ENCODE results near the gene OR10H1.
"Not testable (repeated sequence)": the region's sequence is repeated elsewhere in the genome, so short reads cannot be mapped to it uniquely, and the experiment has no call there.

The OR10H1 gene, protein sequence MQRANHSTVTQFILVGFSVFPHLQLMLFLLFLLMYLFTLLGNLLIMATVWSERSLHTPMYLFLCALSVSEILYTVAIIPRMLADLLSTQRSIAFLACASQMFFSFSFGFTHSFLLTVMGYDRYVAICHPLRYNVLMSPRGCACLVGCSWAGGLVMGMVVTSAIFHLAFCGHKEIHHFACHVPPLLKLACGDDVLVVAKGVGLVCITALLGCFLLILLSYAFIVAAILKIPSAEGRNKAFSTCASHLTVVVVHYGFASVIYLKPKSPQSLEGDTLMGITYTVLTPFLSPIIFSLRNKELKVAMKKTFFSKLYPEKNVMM

DNA sequence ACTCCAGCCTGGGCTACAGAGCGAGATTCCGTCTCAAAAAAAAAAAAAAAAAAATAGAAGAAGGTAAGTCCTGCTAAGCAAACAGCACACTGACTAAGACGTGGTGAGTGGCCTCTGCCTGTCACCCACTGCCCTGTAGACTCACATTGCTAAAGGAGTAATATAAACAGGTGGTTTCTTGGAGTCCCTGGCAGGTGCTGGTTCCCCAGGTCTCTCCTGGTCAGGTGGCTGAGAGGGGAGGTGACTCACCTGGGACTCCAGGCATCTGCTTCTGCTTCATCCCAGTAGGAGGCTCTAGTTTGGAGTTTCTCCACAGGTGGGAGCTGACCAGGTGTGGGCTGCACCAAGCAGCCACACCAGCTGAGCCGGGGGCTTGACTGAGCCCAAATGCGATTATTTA lies at the start of gene OR10H1:
TSS of gene OR10H1 (minus strand) at position 359 of the 400 bp plus-strand sequence. CDS start 7,627 bp downstream, outside the sequence.
- no peak for DNase-seq (ENCODE audit: low read depth in 1 of 2, low spot score in 1 of 2)

DNA sequence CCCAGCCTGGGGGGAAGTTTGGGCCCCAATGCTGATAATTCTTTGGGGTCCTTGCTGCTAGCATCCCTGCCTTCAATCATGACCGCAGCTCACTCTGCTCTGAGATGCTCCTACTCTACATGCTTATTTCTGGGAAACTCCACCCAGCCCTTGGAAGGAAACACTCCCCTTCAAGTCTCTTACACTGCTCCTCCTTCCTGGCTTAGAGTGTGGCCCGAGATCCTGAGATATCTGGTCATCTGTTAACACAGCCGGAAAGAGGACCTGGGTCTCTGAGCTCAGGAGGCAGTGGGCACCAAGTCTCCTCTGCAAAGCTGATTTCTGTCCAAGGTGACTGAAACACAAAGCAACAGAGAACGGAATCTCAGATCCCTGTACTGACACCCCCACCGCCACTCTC lies 49.4 kb upstream of the OR10H1 start:
- DNase-seq (ENCODE audit: low read depth in 1 of 2, low spot score in 1 of 2), result no peak

DNA sequence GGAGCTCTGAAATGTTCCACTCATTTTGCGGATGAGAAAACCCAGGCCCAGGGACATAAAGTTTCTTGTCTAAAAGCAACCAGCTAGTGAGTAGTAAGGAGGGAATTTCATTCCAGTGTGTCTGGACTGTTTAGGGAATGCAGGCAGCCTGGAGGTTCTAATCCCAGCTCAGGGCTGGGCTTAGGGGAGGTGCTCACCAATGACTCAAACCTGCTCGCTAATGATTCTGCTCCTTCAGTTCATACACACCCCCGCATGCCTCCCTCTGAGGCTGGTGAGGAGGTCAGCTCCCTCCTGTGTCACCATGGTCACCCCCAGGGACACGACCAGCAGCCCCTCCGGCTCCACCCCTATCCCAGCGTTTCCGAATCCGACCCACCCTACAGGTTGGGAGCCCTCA lies 47.8 kb upstream of the OR10H1 start:
- DNase-seq (ENCODE audit: low read depth in 1 of 2, low spot score in 1 of 2), result no peak

DNA sequence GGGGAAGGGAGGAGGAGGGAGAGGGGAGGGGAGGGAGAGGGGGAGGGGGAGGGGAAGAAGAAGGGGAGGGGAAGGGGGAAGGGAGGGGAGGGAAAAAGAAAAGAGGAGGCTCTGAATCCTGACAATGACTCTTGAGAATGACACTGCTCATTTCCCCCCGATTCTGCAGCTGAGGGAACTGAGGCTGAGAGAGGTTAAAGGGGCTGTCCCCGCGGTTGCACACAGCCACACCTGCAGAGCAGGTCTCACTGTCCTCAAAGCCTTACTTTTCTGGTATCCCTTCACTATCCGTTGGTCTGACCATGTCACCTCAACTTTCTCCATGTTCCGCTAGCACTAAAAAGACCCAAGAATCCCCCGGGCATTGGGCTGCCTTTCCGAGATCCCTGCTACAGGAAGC lies 47.0 kb upstream of the OR10H1 start:
- no peak for DNase-seq (ENCODE audit: low read depth in 1 of 2, low spot score in 1 of 2)

DNA sequence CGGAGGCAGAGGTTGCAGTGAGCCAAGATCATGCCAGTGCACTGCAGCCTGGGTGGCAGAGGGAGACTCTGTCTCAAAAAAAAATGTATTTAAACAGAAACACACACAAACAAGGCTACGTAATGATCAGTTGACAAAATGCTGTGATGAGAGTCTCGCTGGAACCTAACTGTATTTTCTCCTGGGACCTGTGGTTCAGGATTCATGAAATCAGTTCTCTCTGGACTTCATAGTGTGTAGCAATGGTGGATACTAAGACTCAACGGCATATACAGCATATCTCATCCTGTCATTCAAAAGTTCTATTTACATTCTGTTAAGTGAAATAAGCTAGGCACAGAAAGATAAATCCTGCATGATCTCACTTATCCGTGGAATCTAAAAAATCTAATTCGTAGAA lies 45.1 kb upstream of the OR10H1 start:
- no peak for DNase-seq (ENCODE audit: low read depth in 1 of 2, low spot score in 1 of 2)

DNA sequence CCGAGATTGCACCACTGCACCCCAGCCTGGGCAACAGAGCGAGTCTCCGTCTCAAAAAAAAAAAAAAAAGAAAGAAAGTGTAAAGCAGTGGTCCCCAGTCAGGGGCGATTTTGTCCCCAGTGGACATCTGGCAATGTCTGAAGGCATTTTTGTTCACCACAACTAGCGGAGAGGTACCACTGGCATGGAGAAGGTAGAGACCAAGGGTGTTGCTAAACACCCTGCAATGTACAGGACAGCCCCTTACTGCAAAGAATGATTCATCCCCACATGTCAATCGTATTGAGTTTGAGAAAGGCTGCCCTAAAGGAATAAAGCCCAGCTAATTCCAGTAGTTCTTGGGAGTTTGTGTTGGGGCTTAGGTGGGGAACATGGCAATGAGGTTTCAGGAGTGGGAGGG lies 43.7 kb upstream of the OR10H1 start:
- no peak for DNase-seq (ENCODE audit: low read depth in 1 of 2, low spot score in 1 of 2)

DNA sequence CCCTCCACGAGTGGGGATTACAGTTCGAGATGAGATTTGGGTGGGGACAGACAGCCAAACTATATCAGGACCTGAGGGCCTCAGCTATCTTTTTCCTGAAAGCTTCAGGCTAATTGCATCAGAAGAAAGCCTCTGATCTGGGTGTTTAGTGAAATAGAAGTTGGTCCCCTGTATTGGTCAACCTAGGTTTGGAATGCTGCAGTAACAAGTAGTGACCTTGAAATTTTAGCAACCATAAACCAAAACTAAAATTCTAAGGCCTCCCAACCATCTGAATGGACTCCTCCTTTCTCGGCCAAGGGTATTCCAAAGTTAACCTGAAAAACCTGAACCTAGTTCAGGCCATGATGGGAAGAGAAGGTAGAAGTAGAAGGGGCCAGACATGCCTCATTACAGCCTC lies 34.9 kb upstream of the OR10H1 start:
- DNase-seq (ENCODE audit: low read depth in 1 of 2, low spot score in 1 of 2), result no peak

DNA sequence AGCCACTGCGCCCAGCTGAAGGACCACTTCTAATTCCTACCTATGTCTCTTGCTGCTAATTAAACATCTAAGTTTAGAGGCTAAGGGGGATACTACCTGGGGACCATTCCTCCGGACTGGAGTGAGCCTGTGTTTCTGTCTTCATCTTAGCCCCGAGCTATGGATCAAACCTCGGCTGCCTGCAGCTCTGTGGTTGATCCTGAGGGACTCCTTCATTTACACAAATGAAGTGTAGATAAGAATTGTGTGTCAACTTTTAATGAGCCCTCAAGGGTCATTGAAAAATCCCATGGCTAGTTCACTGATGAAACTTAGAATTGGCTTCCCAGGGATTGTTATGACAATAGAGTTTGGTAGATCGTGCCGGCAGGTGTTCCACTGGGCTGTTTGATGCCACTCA lies 31.5 kb upstream of the OR10H1 start:
- DNase-seq (ENCODE audit: low read depth in 1 of 2, low spot score in 1 of 2), result no peak

DNA sequence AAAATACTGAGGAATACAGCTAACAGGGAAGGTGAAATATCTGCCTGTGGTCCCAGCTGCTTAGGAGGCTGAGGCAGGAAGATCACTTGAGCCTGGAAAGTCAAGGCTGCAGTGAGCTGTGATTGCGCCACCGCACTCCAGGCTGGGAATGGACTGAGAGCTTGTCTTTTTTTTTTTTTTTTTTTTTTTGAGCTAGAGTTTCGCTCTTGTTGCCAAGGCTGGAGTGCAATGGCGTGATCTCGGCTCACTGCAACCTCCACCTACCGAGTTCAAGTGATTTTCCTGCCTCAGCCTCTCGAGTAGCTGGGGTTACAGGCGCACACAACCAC lies 28.4 kb upstream of the OR10H1 start:
- not testable (repeated sequence) for DNase-seq (ENCODE audit: low read depth in 1 of 2, low spot score in 1 of 2)

DNA sequence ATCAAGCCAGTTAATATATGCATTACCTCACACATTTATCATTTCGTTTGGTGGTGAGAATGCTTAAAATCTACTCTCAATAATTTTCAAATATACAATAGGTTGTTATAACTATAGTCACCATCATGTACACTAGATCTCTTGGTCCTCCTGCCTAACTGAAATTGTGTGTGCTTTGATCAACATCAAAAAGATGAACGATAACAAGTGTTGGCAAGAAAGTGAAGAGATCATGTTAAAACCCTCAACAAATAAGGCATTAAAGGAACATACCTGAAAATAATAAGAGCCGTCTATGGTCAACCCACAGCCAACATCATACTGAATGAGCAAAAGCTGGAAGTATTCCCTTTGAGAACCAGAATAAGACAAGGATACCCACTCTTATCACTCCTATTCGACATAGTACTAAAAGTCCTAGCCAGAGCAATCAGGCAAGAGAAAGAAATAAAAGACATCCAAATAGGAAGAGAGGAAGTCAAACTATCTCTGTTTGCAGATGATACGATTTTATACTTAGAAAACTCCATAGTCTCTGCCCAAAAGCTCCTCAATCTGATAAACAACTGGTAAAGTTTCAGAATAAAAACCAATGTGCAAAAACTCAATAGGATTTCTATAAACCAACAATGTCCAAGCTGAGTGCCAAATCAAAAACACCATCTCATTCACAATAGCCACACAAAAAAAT lies 27.9 kb upstream of the OR10H1 start:
- DNase-seq (ENCODE audit: low read depth in 1 of 2, low spot score in 1 of 2), result no peak

DNA sequence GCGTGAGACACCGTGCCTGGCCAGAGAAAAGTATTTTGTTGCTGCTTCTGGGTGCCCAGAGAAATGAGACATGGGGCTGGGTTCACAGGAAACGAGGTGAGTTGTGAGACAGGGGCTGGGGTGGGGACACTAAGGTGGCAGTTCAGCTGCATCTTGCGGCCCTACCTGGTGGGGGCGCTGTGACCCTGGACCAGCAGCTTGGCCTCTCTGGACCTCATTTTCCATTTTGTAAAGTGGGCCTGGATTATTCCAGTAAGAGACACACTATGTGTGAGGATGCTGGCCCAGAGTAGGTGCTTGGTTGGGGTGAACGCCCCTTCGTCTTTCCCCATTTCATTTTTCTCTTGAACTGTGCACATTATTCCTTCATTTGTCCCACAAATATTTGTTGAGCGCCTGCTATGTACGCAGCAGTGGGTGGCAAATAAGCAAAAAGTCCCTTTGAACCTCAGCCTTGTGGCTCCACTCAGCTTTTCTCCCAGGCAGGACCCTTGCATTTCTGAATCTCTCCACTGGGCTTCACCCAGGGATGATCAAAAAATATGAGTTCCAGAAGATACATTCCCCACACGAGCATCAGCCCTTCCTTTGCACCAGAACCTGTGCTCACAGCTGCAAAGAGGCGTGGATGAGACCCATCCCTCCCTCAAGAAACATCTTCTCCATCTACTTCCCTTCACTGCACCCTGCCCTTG lies 26.6 kb upstream of the OR10H1 start:
- no peak for DNase-seq (ENCODE audit: low read depth in 1 of 2, low spot score in 1 of 2)

DNA sequence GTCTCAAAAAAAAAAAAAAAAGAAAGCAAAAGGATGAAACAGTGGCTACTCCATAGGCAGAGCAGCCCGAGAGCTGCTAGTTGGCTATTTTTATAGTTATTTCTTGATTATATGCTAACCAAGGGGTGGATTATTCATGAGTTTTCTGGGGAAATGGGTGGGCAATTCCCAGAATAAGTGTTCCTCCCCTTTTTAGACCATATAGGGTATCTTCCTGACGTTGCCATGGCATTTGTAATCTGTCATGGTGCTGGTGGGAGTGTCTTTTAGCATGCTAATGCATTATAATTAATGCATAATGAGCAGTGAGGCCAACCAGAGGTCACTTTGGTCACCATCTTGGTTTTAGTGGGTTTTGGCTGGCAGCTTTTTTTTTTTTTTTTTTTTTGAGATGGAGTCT lies 25.4 kb upstream of the OR10H1 start:
- no peak for DNase-seq (ENCODE audit: low read depth in 1 of 2, low spot score in 1 of 2)

DNA sequence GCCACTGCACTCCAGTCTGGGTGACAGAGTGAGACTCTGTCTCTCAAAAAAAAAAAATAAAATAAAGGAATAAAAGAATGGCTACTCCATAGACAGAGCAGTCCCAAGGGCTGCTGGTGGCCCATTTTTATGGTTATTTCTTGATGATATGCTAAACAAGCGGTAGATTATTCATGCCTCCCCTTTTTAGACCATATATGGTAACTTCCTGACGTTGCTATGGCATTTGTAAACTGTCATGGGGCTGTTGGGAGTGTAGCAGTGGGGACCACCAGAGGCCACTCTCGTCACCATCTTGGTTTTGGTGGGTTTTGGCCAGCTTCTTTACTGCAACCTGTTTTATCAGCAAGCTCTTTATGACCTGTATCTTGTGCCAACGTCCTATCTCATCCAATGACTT lies 24.4 kb upstream of the OR10H1 start:
- not testable (repeated sequence) for DNase-seq (ENCODE audit: low read depth in 1 of 2, low spot score in 1 of 2)

DNA sequence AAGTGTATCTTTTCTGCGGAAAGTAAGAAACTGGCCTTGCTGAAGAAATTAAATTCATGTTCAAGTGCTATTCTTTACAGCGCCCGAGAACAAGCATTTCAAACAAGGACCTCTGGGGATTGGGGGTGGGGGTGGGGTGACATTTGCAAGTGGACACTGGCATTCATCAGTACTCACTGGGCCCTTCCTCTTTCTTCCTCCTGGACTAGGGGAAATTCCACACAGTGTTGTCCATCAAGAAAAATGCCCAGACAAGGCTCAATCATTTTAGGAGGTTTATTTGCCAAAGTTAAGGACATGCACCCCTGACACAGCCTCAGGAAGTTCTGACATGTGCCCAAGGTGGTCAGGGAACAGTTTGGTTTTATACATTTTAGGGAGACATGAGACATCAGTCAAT lies 22.9 kb upstream of the OR10H1 start:
- no peak for DNase-seq (ENCODE audit: low read depth in 1 of 2, low spot score in 1 of 2)

DNA sequence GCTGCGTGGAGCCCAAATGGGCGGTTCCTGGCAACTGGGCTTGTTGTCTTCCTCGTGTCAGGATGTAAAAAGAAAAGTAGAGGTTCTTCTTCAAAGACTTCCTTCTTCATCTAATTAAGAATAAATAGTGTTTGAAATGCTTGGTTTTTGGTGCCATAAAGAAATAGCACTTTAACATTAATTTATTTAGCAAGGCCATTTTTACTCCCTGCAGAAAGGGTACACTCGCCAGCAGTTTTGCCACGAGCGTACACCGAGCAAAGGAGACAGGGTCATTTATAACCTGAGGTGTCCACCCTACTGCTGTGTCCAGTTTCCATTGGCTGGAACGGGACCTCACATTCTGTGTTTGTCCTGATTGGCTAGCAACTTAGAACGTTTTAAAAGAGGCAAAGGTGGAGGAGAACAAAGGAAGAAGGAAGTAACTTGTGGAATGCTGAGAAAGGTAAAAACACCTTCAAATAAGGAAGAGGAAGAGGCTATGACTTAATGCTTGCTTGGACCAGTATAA lies 21.8 kb upstream of the OR10H1 start:
- no peak for DNase-seq (ENCODE audit: low read depth in 1 of 2, low spot score in 1 of 2)

DNA sequence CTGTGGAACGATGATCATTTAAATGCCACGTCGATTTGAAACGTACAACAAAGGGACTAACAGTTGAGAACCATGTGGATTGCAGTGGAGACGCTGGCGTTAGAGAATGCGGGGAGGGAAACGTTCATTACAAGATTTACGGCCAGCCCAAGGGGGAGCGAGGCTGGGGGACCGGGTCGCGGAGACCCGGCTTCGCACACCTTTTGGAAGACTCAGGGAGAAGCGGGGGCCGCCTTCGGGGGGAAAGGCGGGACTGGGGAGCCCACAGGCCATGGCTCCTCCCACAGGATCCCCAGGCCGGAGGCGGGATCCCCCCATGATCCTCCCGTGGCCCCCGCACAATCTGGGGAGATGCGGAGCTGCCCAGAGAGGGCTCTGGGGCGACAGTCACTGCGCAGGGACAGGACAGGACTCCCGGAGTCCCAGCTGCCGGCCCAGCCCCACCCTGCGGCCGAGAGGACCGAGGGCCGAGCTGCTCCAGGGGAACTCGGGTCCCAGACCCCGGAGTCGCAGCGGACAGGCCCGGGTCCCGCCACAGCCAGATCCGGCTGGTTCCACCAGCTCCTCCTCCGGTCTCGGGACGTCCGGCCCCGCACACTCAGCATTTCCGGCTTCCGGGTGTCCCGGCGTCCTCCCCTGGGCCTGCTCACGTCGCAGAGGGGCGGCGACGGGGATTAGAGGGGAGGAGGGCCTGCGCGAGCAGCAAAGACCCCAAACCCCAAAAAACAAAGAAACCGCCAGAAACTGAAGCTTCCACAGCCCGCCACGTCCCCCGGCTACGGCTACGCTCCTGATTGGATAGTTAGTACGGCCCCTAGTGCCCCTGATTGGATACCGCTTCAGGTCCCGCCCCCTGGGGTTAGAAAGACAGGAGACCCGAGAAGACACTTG lies 21.1 kb upstream of the OR10H1 start:
- DNase-seq (ENCODE audit: low read depth in 1 of 2, low spot score in 1 of 2), result peak; percentile 86 to 89

DNA sequence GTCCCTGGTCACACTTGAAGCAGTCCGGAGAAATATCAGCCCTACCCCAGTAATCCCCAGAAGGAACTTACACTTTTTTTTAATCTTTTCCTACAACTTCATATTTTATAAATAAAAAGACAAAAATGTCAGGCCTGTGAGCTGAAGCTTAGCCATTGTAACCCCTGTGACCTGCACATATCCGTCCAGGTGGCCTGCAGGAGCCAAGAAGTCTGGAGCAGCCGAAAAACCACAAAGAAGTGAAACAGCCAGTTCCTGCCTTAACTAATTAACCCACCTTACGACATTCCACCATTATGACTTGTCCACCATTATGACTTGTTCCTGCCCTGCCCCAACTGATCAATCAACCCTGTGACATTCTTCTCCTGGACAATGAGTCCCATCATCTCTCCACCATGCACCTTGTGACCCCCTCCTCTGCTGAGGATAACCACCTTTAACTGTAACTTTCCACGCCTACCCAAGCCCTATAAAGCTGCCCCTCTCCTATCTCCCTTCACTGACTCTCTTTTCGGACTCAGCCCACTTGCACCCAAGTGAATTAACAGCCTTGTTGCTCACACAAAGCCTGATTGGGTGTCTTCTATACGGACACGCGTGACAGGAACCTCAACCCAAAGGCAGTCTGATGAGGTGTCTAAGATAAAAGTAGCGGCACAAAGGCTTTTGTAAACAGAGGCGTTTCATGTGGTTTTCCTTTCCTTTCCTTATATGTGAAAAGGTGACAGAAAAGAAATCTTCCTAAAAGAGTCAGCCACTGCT lies 20.3 kb upstream of the OR10H1 start:
- DNase-seq (ENCODE audit: low read depth in 1 of 2, low spot score in 1 of 2), result peak; percentile 16 to 31

DNA sequence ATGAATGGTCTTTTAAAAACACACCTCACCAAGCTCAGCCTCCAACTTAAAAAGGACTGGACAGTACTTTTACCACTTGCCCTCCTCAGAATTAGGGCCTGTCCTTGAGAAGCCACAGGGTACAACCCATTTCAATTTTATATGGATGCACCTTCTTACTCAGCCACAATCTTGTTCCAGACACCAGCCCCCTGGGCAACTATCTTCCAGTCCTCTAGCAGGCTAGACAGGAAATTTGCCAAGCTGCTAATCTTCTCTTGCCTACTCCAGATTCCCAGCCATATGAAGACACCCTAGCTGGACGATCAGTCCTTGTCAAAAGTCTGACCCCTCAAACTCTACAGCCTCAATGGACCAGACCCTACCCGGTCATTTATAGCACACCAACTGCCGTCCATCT lies 18.8 kb upstream of the OR10H1 start:
- not testable (repeated sequence) for DNase-seq (ENCODE audit: low read depth in 1 of 2, low spot score in 1 of 2)

DNA sequence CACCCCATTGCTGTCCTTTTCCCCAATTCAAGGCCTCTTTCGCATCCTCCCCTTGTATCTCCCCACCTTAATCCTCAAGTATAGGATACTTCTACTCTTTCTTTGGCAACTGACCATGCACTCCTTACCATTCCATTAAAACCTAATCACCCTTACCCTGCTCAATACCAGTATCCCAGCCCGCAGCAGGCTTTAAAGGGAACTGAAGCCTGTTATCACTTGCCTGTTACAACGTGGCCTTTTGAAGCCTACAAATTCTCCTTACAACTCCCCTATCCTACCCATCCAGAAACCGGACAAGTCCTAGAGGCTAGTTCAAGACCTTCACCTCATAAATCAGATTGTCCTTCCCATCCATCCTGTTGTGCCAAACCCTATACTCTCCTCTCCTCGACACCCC lies 16.2 kb upstream of the OR10H1 start:
- no peak for DNase-seq (ENCODE audit: low read depth in 1 of 2, low spot score in 1 of 2)

DNA sequence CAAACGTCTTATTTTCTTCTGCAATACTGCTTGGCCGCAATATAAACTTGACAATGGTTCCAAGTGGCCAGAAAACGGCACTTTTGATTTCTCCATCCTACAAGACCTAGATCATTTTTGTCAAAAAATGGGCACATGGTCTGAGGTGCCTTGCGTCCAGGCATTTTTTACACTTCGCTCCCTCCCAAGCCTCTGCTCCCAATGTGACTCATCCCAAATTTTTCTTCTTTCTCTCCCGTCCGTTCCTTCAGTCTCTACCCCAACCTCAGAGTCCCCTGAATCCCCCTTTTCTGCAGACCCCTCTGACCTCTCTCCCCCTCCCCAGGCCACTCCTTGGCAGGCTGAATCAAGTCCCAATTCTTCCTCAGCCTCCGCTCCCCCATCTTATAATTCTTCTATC lies 14.3 kb upstream of the OR10H1 start:
- no peak for DNase-seq (ENCODE audit: low read depth in 1 of 2, low spot score in 1 of 2)

Data from activated T-helper 1 cell treated with anti-CD3 and anti-CD28 coated beads, Interleukin-2, amount 50 U/mL, for 16 hours (primary cell).